Kidney (tissue), 14 donors: ENCODE results near the gene FAT1. TPM values are rescaled to one million over a fixed set of nuclear protein-coding genes. Genes with fewer than 3 reads are reported as not detected.

Source experiments
- DNase-seq, 5 donors: peaks; one replicate each; pipeline ENCODE4 v3.0.0-alpha.2; 2013 to 2020
- FAIRE-seq: peaks from 2 replicates; lab custom pipeline; 2012; peaks lifted over from hg19 to GRCh38; lab: Jason Lieb, UNC
- H3K27ac ChIP-seq, 2 donors: one replicate each; pipeline ENCODE4 v1.7.0; 2013; ENCODE audit warnings: low read depth in 2 of 2, low read length in 2 of 2, inconsistent platforms in 1 of 2
- H3K27me3 ChIP-seq: one replicate; pipeline ENCODE4 v1.7.1; 2013; ENCODE audit warnings: low read length, inconsistent platforms; ENCODE audit not compliant: control insufficient read depth, insufficient read depth
- H3K36me3 ChIP-seq, 3 donors: one replicate each; pipeline versions ENCODE4 v1.7.0 to v1.7.1; 2013; ENCODE audit warnings: low read length in 3 of 3, control low read depth in 1 of 3, inconsistent platforms in 1 of 3; ENCODE audit not compliant: insufficient read depth in 3 of 3, control insufficient read depth in 2 of 3
- H3K4me1 ChIP-seq, 3 donors: one replicate each; pipeline versions ENCODE4 v1.7.0 to v1.7.1; 2013; ENCODE audit warnings: low read length in 3 of 3, inconsistent platforms in 1 of 3, low read depth in 1 of 3; ENCODE audit not compliant: control insufficient read depth in 2 of 3, insufficient read depth in 2 of 3
- H3K4me3 ChIP-seq, 3 donors: one replicate each; pipeline versions ENCODE4 v1.7.0 to v1.8.1; 2013; ENCODE audit warnings: low read length in 3 of 3, control low read depth in 1 of 3, inconsistent platforms in 1 of 3
- H3K9ac ChIP-seq, 3 donors: one replicate each; pipeline versions ENCODE4 v1.7.0 to v1.7.1; 2013; ENCODE audit warnings: low read length in 3 of 3, control low read depth in 1 of 3, inconsistent platforms in 1 of 3
- H3K9me3 ChIP-seq, 3 donors: one replicate each; pipeline versions ENCODE4 v1.7.0 to v1.7.1; 2013; ENCODE audit warnings: low read length in 3 of 3, control low read depth in 1 of 3, inconsistent platforms in 1 of 3; ENCODE audit not compliant: control insufficient read depth in 2 of 3, insufficient read depth in 1 of 3
- intact Hi-C: fragments of 100-400 bp; cut with DNase I; formaldehyde crosslinking; loops from one replicate; pipeline ENCODE4 v1.11.1; 2022
- polyA plus RNA-seq: library from polyadenylated mRNA; stranded (reverse); fragments of 350-450 nt; fragmentation: Illumina TruSeq; extraction: RNeasy Lipid Tissue Mini Kit (QIAGEN cat#74804); gene quantifications from one replicate; pipeline ENCODE4 v1.2.3, GENCODE V29; 2014; ENCODE audit warnings: low read depth, low replicate concordance; ENCODE audit not compliant: insufficient read depth
- total RNA-seq: library from RNA; stranded (reverse); fragmentation: NEBNext Ultra II Directional; extraction: Animal tissue kit (Norgen Biotek cat#: 25700); gene quantifications from one replicate; pipeline ENCODE4 v1.2.1, GENCODE V29; 2021
- TF ChIP-seq, protein P1 (sequence below): IDR thresholded peaks from 3 replicates; pipeline ENCODE4 v1.5.1; 2012; ENCODE audit warnings: mild to moderate bottlenecking, moderate library complexity, borderline replicate concordance; ENCODE audit not compliant: insufficient read depth; ENCODE audit errors: extremely low read depth
- donor health status: control.
- donor health status: control.
- donor health status: control.
- donor health status: control.
- donor health status: control.
- donor health status: DM: yes; HTN: yes; CAD: no.
- donor health status: Normal renal cell carcinoma (clear cell type).

FAT1 gene
- total and polyA plus RNA-seq, 2 donors from 2014 or later = 62.2 to 254 TPM

GRCh38 chr4:186642998-186643397, 80.7 kb downstream of the FAT1 start:
- DNase-seq = no peak
- Histone ChIP-seq H3K27ac (peak overlapping the region; percentile 9 to 53), H3K4me3 (peak overlapping the region in 1 of 3 donors; percentile 24), H3K27me3 (no peaks in the 10 kb centered on the region), H3K36me3 (no peaks in the 10 kb centered on the region), H3K4me1 (peaks cover 4 to 13% (median 6%) of the 10 kb centered on the region in 3 donors), H3K9ac (peak overlapping the region in 1 of 3 donors; percentile 29), H3K9me3 (no peaks in the 10 kb centered on the region)
- TF ChIP-seq, protein P1, sequence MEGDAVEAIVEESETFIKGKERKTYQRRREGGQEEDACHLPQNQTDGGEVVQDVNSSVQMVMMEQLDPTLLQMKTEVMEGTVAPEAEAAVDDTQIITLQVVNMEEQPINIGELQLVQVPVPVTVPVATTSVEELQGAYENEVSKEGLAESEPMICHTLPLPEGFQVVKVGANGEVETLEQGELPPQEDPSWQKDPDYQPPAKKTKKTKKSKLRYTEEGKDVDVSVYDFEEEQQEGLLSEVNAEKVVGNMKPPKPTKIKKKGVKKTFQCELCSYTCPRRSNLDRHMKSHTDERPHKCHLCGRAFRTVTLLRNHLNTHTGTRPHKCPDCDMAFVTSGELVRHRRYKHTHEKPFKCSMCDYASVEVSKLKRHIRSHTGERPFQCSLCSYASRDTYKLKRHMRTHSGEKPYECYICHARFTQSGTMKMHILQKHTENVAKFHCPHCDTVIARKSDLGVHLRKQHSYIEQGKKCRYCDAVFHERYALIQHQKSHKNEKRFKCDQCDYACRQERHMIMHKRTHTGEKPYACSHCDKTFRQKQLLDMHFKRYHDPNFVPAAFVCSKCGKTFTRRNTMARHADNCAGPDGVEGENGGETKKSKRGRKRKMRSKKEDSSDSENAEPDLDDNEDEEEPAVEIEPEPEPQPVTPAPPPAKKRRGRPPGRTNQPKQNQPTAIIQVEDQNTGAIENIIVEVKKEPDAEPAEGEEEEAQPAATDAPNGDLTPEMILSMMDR = no peak
- no peak for FAIRE-seq
- intact Hi-C loops = no loop called here

DNA sequence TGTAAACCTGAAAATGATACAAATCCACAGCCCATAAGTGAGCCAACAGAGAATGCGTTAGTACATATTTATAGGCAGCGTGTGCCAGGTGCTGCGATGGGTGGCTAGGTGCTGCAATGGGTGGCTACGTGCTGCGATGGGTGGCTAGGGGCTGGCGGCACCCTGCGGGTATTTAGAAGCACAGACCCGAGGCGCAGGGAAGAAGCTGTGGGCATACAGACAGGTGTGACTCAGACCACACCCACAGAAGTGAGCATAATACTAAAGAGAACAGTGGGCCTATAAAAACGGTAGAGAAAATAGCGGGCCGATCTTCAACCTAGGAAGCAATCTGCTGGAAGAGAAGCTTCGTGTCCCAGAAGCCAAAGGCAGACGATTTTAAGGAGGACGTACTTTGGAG, 81.1 kb downstream of the FAT1 start:
- peaks cover 4 to 13% (median 6%) of the 10 kb centered on the region in 3 donors for H3K4me1 ChIP-seq
- H3K36me3 ChIP-seq = no peaks in the 10 kb centered on the region
- FAIRE-seq (no peak), DNase-seq (no peak)
- H3K9ac ChIP-seq = peak overlapping the region in 1 of 3 donors; percentile 29
- no peaks in the 10 kb centered on the region for H3K9me3 ChIP-seq
- intact Hi-C loops = no loop called here
- H3K27me3 ChIP-seq = no peaks in the 10 kb centered on the region
- H3K27ac ChIP-seq = peak overlapping the region in 1 of 2 donors; percentile 40
- TF ChIP-seq, protein P1 = no peak
- H3K4me3 ChIP-seq = peak overlapping the region in 1 of 3 donors; percentile 24

DNA sequence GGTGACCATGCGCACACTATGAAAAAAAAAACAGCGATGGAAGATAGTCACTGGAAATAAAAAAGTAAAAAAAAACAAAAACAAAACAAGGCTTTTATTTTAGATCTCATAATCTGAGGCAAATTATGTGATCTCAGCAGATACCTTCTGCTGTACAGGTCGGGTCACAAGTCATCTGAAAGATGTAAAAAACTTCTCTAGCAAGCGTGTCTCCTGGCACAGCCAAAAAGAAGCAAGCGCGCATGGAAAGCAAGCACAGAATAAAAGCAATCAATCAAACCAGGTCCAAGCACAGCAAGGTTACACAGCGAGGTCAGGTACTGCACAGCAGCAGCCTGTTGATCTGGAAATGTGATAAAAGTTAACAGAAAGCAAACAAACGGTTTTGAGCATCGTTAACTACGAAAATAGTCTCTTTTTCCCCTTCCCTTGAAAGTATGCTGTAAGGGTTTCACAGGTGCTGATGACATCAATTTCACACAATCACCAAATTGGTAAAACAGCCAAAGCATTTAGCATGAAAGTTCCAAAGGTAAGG, 89.0 kb downstream of the FAT1 start:
- intact Hi-C loops = no loop called here
- DNase-seq = peak in 3 of 5 donors; percentile 33 to 45 (median 40)
- no peak overlapping the region for H3K27ac ChIP-seq
- no peaks in the 10 kb centered on the region for H3K4me1 ChIP-seq
- no peak for FAIRE-seq
- no peak overlapping the region for H3K9ac ChIP-seq
- TF ChIP-seq, protein P1 = no peak
- H3K9me3 ChIP-seq = no peaks in the 10 kb centered on the region
- peaks cover 6 to 21% (median 19%) of the 10 kb centered on the region in 3 donors for H3K36me3 ChIP-seq
- H3K4me3 ChIP-seq = no peak overlapping the region
- no peaks in the 10 kb centered on the region for H3K27me3 ChIP-seq
